Calu3 (cell line): ENCODE measurements around the gene RAB43. TPM values are rescaled to one million over a fixed set of nuclear protein-coding genes. Genes with fewer than 3 reads are reported as not detected.

Experiments
- BruUV-seq: library from RNA; stranded (reverse); fragments of 400-500 nt; replicated peaks from 2 replicates; lab custom pipeline; 2021; lab: Mats Ljungman, UMichigan
- CTCF ChIA-PET: fragments of 300-600 bp; sonication (Branson Sonifier 250); formaldehyde crosslinking; loops from one replicate; lab custom pipeline; 2022; ENCODE audit warnings: antibody characterized with exemption; lab: Charles Lee
- DNase-seq: peaks from one replicate; pipeline ENCODE4 v3.0.0; 2022
- H3K27ac Mint-ChIP-seq: one replicate; pipeline ENCODE4 v1.8.0; 2022; ENCODE audit warnings: mixed read lengths; ENCODE audit not compliant: unreplicated experiment
- H3K27me3 Mint-ChIP-seq: one replicate; pipeline ENCODE4 v1.8.0; 2022; ENCODE audit warnings: mixed read lengths; ENCODE audit not compliant: unreplicated experiment
- H3K36me3 Mint-ChIP-seq: one replicate; pipeline ENCODE4 v1.8.0; 2022; ENCODE audit warnings: mild to moderate bottlenecking, moderate library complexity, mixed read lengths; ENCODE audit not compliant: insufficient read depth, unreplicated experiment
- H3K4me1 Mint-ChIP-seq: one replicate; pipeline ENCODE4 v1.8.0; 2022; ENCODE audit warnings: mild to moderate bottlenecking, low read depth, mixed read lengths; ENCODE audit not compliant: unreplicated experiment
- H3K4me3 Mint-ChIP-seq: one replicate; pipeline ENCODE4 v1.8.0; 2022; ENCODE audit warnings: mild to moderate bottlenecking, low read depth, moderate library complexity, mixed read lengths; ENCODE audit not compliant: unreplicated experiment
- H3K9me3 Mint-ChIP-seq: one replicate; pipeline ENCODE4 v1.8.0; 2022; ENCODE audit warnings: low read depth, mixed read lengths; ENCODE audit not compliant: unreplicated experiment
- intact Hi-C: fragments of 100-400 bp; cut with micrococcal nuclease; formaldehyde crosslinking; loops from one replicate; pipeline ENCODE4 v1.10.0; 2022; ENCODE audit not compliant: unreplicated experiment
- total RNA-seq: library from RNA; stranded (reverse); gene quantifications from 2 replicates; pipeline ENCODE4 v1.2.3, GENCODE V29; 2022
- TF ChIP-seq, protein P1 (sequence below): fragments of 200-600 bp; IDR thresholded peaks from one replicate; pipeline ENCODE4 v1.8.0; 2022; ENCODE audit warnings: antibody characterized with exemption; ENCODE audit not compliant: unreplicated experiment

The RAB43 gene
- total RNA-seq, 1 experiment from 2014 or later, result 21.2 TPM

DNA sequence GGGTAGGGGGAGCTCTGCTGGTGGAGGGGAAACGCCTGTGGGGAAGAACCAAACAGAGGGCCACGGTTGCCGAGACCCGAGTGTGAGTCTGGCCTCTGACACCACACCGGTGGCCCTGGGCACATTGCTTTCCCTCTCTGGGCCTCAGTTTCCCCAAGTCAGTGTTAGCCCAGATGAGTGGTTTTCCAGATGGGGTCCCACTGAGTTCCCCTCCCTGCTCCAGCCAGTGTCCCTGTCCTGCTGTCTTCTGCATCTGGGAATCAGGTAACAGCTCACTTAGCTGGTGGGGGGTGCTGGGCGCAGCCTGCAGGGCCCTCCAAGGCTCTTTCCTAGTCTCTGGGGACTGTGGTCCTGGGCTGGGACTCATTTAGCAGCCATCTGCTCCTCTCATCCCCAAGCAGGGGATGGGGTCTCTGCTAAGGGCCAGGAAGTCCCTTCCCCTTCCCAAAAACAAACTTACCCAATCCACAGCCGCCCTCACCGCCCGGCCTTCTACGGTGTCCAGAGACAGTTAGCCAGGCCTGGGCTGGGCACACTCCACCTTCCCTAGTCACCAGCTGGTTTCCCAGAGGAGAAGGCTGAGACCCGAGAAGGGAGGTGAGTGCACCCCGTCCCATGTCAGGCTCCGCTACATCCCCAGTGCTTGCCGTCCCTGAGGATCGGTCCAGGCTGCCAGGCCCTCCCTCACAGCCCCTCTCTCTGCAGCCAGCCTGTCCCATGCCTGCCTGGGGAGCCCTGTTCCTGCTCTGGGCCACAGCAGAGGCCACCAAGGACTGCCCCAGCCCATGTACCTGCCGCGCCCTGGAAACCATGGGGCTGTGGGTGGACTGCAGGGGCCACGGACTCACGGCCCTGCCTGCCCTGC, 60.3 kb downstream of the RAB43 start:
- peaks cover 39% of the 10 kb centered on the region for H3K27me3 Mint-ChIP-seq
- H3K9me3 Mint-ChIP-seq, result no peaks in the 10 kb centered on the region
- CTCF ChIA-PET, result no interaction called here
- BruUV-seq, result no TSS peak
- no peak for DNase-seq
- intact Hi-C loops, result no loop called here
- no peak overlapping the region for H3K27ac Mint-ChIP-seq
- peaks cover 9% of the 10 kb centered on the region for H3K4me1 Mint-ChIP-seq
- TF ChIP-seq, protein P1, sequence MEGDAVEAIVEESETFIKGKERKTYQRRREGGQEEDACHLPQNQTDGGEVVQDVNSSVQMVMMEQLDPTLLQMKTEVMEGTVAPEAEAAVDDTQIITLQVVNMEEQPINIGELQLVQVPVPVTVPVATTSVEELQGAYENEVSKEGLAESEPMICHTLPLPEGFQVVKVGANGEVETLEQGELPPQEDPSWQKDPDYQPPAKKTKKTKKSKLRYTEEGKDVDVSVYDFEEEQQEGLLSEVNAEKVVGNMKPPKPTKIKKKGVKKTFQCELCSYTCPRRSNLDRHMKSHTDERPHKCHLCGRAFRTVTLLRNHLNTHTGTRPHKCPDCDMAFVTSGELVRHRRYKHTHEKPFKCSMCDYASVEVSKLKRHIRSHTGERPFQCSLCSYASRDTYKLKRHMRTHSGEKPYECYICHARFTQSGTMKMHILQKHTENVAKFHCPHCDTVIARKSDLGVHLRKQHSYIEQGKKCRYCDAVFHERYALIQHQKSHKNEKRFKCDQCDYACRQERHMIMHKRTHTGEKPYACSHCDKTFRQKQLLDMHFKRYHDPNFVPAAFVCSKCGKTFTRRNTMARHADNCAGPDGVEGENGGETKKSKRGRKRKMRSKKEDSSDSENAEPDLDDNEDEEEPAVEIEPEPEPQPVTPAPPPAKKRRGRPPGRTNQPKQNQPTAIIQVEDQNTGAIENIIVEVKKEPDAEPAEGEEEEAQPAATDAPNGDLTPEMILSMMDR, result no peak
- H3K36me3 Mint-ChIP-seq, result peaks cover 4% of the 10 kb centered on the region
- no peak overlapping the region for H3K4me3 Mint-ChIP-seq

DNA sequence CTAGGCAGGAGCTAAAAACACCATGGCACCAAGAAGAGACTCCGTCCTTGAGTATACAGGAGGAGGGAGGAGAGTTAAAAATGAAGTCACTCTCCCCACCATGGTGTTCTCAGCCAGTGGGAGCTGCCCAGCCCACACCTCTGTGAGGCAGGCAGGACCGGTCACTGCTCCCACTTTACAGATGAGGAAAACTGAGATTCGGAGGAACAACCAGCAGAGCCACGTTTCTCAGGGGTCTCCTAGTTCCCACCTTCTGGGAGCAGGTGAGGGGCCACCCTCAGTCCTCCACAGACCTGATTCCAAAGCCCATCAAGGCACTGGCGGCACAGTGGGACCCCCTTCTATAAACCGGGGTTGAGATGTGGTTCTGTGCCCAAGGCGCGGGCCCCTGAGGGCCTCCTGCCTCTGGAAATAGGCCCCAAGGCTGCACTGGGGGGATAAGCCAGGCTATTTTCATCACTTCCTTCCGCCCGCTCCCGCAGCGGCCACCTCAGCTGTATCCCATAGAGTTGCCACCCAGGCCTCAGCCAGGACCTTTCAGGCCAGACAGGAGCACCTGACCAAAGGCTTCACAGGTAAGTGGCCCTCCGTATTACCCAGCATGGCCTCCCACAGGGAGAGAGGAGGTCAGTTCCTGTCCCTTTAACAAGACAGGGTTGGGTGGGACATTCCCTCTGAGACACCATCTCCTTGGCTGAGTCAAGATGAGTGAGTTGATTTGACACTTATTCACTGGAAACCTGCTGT, 61.2 kb downstream of the RAB43 start, which contains the start of gene GP9:
TSS of gene GP9 (plus strand) at position 504 of the 747 bp plus-strand sequence. CDS start 961 bp downstream, outside the sequence.
- BruUV-seq, result no TSS peak
- H3K27ac Mint-ChIP-seq, result no peak within 1 kb of the TSS
- H3K27me3 Mint-ChIP-seq, result peaks cover 36% of the 10 kb centered on the region
- no peak for DNase-seq
- H3K4me1 Mint-ChIP-seq, result peaks cover 17% of the 10 kb centered on the region
- CTCF ChIA-PET, result no interaction called here
- H3K36me3 Mint-ChIP-seq, result peaks cover 4% of the 10 kb centered on the region
- intact Hi-C loops, result no loop called here
- TF ChIP-seq, protein P1, result no peak
- no peak within 1 kb of the TSS for H3K4me3 Mint-ChIP-seq
- H3K9me3 Mint-ChIP-seq, result no peaks in the 10 kb centered on the region

DNA sequence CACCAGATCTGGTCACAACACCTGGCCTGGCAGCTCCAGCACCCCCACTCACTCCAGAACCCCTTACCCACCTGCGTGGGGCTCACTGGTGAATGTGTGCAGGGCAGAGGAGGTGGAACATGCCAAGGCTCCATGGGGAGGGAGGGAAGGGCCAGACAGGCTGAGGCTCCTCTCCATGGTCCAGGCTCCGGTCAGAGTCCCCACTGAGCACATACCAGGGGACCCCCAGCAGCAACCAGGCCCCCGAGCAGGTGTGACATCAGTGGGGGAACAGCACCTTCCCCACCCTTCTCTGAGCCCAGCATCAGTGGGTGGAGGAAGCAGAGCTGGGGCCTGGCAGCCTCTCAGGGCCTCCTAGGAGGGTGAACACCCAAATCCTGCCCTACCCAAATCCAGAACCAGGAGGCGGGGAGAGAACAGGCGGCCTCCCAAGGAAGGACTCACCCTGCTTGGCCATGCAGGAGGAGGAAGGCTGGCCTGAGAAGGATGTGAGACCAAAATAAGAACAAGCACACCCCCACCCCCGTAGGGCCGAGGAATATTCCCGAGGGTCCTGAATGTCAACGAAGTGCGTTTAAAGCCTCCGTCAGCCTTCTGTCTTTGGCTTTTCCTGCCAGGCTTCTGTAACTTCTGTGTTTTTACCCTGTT, 62.2 kb downstream of the RAB43 start:
- H3K36me3 Mint-ChIP-seq, result peaks cover 4% of the 10 kb centered on the region
- H3K4me1 Mint-ChIP-seq, result peaks cover 23% of the 10 kb centered on the region
- H3K27ac Mint-ChIP-seq, result no peak overlapping the region
- peaks cover 36% of the 10 kb centered on the region for H3K27me3 Mint-ChIP-seq
- H3K4me3 Mint-ChIP-seq, result no peak overlapping the region
- TF ChIP-seq, protein P1, result no peak
- CTCF ChIA-PET, result interaction anchor here (1.1 kb wide), 1 partner anchor 43 kb away, joined by 4 read pairs; no protein-coding TSS in a partner anchor
- BruUV-seq, result no TSS peak
- no peak for DNase-seq
- intact Hi-C loops, result no loop called here
- no peaks in the 10 kb centered on the region for H3K9me3 Mint-ChIP-seq

DNA sequence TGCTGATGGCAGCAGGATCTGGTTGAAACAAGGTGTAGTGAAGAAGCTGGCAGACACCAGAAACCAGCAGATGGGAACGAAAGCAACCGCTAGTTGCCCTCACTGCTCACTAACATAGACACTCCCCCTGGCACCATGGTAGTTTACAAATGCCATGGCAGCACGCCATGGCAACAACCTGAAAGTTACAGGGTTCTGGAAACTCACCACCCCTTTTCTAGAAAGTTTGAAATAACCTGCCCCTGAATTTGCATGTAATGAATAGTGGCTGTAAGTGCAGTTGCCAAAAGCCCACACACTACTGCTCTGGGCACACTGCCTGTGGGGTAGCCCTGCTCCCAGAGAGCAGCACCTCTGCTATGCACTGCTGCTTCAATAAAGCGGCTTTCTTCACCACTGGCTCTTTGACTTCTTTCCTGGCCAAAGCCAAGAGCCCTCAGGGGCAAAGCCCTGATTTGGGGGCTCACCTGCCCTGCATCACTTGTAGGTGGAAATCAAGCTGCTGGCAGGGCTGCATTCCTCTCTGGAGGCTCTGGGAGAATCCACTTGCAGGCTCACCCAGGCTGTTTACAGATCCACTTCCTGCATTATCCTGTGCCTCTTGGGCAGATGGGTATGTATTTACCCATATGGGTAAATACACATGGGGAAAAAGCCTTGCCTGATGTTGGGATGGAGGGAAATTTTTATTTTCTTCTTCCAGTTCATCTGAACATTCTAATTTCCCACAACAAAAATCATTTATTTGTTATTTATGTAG, 63.0 kb downstream of the RAB43 start:
- CTCF ChIA-PET, result interaction anchor here (1.1 kb wide), 1 partner anchor 42 kb away, joined by 4 read pairs; no protein-coding TSS in a partner anchor
- BruUV-seq, result no TSS peak
- TF ChIP-seq, protein P1, result no peak

More for the DNA sequence above, 63.0 kb downstream of the RAB43 start:
- no peak overlapping the region for H3K4me3 Mint-ChIP-seq
- no peaks in the 10 kb centered on the region for H3K9me3 Mint-ChIP-seq
- intact Hi-C loops, result no loop called here
- H3K36me3 Mint-ChIP-seq, result peaks cover 7% of the 10 kb centered on the region
- H3K4me1 Mint-ChIP-seq, result peaks cover 26% of the 10 kb centered on the region
- H3K27ac Mint-ChIP-seq, result no peak overlapping the region
- H3K27me3 Mint-ChIP-seq, result peaks cover 36% of the 10 kb centered on the region
- DNase-seq, result peak; percentile 38
